ENCODE data around the gene C2CD4C.

GRCh38 chr19:372306-372890 lies 36.5 kb downstream of the C2CD4C start:
- TF ChIP-seq, protein P1, sequence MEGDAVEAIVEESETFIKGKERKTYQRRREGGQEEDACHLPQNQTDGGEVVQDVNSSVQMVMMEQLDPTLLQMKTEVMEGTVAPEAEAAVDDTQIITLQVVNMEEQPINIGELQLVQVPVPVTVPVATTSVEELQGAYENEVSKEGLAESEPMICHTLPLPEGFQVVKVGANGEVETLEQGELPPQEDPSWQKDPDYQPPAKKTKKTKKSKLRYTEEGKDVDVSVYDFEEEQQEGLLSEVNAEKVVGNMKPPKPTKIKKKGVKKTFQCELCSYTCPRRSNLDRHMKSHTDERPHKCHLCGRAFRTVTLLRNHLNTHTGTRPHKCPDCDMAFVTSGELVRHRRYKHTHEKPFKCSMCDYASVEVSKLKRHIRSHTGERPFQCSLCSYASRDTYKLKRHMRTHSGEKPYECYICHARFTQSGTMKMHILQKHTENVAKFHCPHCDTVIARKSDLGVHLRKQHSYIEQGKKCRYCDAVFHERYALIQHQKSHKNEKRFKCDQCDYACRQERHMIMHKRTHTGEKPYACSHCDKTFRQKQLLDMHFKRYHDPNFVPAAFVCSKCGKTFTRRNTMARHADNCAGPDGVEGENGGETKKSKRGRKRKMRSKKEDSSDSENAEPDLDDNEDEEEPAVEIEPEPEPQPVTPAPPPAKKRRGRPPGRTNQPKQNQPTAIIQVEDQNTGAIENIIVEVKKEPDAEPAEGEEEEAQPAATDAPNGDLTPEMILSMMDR (IDR thresholded peaks at IDR 0.05), result no peak
- no peak for TF ChIP-seq POLR2A (IDR thresholded peaks at IDR 0.05)
